ENCODE data around the gene CYS1.

- TF ChIP-seq CTCF (IDR thresholded peaks at IDR 0.05; ENCODE audit: insufficient read depth, low read depth, low read length) (no peak), EZH2 (IDR thresholded peaks at IDR 0.05; ENCODE audit: insufficient read depth, low read length) (no peak)
Observed at GRCh38 chr2:10076988-10077527, 3.2 kb downstream of the CYS1 start.

All from astrocyte (in vitro differentiated cells and primary cell).